HAP-1 (cell line): ENCODE results near the gene NPTX1.

ENCODE experiments used
- DNase-seq, 2 experiments: peaks; one replicate each; pipeline ENCODE4 v3.0.0-alpha.2; 2016 to 2020; ENCODE audit warnings: low spot score in 2 of 2
- H3K27me3 ChIP-seq: fragments of 250-450 bp; sonication (Bioruptor Pico); 2 replicates; pipeline ENCODE4 v1.5.1; 2020; ENCODE audit warnings: low read depth, mild to moderate bottlenecking, moderate library complexity
- H3K36me3 ChIP-seq: fragments of 250-450 bp; sonication (Bioruptor Pico); replicated peaks from 2 replicates; pipeline ENCODE4 v1.5.1; 2020; ENCODE audit warnings: mild to moderate bottlenecking
- H3K4me1 ChIP-seq: fragments of 250-450 bp; sonication (Bioruptor Pico); 2 replicates; pipeline ENCODE4 v1.5.1; 2020; ENCODE audit warnings: mild to moderate bottlenecking
- H3K4me3 ChIP-seq: fragments of 250-450 bp; sonication (Bioruptor Pico); 2 replicates; pipeline ENCODE4 v1.5.1; 2020; ENCODE audit warnings: mild to moderate bottlenecking, moderate library complexity
- H3K9me3 ChIP-seq: fragments of 250-450 bp; sonication (Bioruptor Pico); 2 replicates; pipeline ENCODE4 v1.5.1; 2020; ENCODE audit warnings: mild to moderate bottlenecking, moderate library complexity
- in situ Hi-C: fragments of 300-500 bp; cut with MboI; formaldehyde crosslinking; loops from 3 replicates; pipeline ENCODE4 v1.14.3; 2020; ENCODE audit warnings: low sequenced_read_pairs, inconsistent platforms, mixed read lengths

The NPTX1 gene

DNA sequence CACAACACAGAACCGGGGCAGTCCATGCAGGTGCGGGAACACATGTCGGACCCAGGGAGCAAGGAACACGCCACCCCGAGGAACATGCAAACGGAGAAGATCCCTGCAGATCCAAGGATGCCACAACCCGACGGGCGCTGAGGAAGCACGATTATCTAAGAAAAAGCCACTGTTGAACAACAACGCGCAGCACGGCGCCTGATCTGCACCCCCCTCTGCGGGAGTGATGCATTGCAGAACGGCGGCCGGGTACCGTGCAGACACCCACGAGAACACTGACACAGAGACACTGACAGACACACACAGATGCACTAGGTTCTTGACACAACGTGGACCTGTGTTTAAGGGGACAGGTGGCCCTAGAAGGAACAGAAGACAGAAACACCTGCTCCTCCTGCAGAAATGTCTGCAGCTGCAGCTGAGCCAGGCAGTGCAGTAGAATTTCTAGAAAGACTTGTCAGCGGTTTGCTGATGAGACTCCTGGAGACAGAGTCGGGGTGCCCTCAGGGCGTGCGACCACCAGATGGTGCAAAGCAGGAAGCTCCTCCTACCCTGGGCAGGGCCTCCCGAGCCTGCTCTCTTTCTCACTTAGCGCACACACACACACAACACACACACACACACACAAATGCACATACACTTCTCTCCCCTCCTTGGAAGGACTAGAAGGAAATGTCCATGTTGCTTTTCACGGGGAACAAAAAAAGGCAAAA is 7.5 kb downstream of the NPTX1 start:
- H3K4me3 ChIP-seq, result no peak overlapping the region
- in situ Hi-C loops, result no loop called here

DNA sequence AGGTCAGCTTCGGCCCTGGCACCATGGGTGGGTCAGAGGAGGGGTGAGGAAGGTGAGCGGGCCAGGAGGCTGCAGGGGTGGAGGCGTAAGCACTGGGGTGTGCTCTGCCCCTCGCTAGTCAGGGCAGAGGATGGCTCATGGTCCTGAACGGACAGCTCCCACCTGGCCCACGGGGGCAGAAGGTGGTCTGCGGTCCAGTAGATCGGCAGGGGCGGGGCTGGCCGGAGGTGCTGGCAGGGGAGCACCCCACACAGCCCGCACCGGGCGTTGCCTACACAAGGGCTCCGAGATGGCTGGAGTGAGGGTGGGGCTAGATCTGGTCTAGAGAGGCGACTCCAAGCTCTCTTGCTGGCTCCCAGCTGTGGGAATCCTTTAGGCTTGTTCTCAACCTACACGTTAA is 8.2 kb downstream of the NPTX1 start:
- no peaks in the 10 kb centered on the region for H3K4me1 ChIP-seq
- no peaks in the 10 kb centered on the region for H3K27me3 ChIP-seq
- no peak for DNase-seq
- no peak overlapping the region for H3K4me3 ChIP-seq
- in situ Hi-C loops, result no loop called here
- H3K9me3 ChIP-seq, result no peaks in the 10 kb centered on the region
- peaks cover 53% of the 10 kb centered on the region for H3K36me3 ChIP-seq

More for the DNA sequence above, 7.5 kb downstream of the NPTX1 start:
- no peaks in the 10 kb centered on the region for H3K4me1 ChIP-seq
- no peak for DNase-seq
- H3K9me3 ChIP-seq, result no peaks in the 10 kb centered on the region
- no peaks in the 10 kb centered on the region for H3K27me3 ChIP-seq
- peaks cover 57% of the 10 kb centered on the region for H3K36me3 ChIP-seq

DNA sequence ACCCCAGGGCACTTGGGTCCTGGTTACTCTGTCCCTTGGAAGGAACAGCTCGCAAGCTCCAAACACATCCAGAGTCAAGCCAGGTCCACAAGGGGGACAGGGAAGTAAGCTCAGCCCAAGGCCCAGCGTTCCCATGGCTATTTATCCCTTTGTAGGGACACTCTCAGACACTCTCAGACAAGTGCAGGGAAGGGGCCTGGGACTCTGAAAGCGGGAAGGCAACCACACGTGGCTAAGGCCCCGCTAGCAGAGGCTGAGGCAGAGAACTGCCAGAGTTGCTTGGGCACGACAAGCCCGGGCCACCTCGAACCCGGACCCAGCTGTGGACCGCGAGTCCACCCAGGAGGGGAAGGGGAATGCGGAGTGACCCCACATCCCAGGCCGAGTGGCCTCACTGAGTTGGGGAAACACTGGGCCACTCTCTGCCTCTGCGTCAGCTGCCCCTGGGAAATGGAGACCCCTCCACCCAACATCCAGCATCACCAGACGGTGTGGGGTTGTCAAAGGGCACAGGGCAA is 10.2 kb downstream of the NPTX1 start:
- no peak for DNase-seq
- Histone ChIP-seq H3K27me3 (no peaks in the 10 kb centered on the region), H3K36me3 (peaks cover 35% of the 10 kb centered on the region), H3K4me3 (no peak overlapping the region), H3K9me3 (no peaks in the 10 kb centered on the region), H3K4me1 (no peaks in the 10 kb centered on the region)
- in situ Hi-C loops, result no loop called here

DNA sequence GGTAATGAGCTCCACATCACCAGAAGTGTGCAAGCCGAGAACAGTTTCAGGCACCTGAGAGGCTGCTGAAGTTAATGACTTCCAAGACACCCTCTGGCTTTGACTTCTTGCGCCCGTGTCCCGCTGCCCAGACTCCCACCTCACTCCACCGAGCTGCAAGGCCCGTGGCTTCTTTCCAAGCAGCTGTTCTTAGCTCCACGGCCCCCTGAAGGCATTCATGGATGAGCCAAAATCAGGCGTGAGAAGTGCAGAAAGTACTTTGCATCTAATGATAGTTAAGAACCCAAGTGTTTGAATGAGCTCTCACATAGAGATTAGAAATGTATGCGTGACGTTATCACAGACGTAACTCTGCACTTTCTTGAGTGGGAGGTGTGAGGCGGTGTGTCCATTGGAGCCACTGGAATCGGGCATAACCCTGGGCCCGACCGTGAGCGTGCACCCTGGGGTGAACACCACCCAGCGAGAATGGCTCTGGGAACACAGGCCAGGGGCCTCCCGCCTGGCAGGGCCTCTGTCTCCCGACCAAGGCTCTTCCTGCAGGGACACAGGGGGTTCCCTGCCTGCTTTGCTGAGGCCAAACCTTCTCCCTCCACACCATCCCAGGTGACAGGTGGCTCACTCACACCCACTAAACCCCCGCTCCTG is 11.0 kb downstream of the NPTX1 start:
- Histone ChIP-seq H3K9me3 (no peaks in the 10 kb centered on the region), H3K36me3 (peaks cover 27% of the 10 kb centered on the region), H3K27me3 (no peaks in the 10 kb centered on the region), H3K4me3 (no peak overlapping the region), H3K4me1 (no peaks in the 10 kb centered on the region)
- no peak for DNase-seq
- in situ Hi-C loops, result no loop called here

DNA sequence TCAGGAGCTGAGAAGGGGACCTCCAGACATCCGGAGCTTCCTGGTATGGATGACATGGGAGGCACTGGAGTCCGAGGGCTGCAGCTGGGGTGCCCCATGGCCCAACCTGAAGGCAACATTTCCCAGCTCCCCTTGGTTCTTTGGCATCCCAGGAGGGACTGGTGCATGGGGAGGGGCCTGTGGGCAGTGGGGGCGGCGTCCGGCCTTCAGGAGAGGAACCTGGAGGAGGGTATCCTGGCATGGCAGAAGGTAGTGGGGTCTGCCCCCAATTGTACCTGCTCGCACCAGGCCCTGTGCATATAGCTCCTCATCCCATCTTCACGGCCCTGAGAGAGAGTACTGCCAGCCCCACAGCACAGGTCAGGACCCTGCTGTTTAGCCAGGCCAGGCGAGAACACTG is 11.9 kb downstream of the NPTX1 start:
- Histone ChIP-seq H3K27me3 (no peaks in the 10 kb centered on the region), H3K36me3 (peaks cover 18% of the 10 kb centered on the region), H3K4me3 (no peak overlapping the region), H3K4me1 (no peaks in the 10 kb centered on the region), H3K9me3 (no peaks in the 10 kb centered on the region)
- in situ Hi-C loops, result no loop called here
- no peak for DNase-seq

DNA sequence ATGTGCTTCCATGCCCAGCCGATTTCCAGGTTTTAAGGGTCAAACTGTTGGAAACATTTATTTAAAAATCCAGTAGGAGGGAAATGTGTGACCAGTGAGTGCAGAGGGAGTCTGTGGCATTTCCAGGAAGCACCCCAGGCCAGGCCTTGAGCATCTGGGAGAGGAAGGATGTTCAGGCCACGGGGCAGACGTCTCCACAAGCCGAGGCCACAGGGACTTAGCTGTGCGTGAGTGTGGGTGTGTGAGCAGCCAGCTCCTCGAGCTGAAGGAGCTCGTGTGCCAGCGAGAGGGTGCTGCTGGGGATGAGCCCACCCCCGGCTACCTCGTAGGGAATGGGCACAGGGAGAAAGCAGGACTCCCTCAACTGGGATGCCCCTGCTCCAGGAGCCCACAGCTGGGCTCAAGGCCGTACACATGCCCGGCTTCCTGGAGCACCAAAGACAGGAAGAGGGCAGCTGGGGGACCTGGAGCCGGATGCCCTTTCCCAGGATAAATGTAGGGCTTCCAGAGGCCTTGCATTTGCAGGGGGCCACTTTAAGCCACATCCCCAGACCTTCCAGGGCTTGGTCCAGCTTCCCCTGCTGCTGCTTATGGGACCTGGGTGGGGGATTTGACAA is 12.5 kb downstream of the NPTX1 start:
- peaks cover 14% of the 10 kb centered on the region for H3K36me3 ChIP-seq

DNA sequence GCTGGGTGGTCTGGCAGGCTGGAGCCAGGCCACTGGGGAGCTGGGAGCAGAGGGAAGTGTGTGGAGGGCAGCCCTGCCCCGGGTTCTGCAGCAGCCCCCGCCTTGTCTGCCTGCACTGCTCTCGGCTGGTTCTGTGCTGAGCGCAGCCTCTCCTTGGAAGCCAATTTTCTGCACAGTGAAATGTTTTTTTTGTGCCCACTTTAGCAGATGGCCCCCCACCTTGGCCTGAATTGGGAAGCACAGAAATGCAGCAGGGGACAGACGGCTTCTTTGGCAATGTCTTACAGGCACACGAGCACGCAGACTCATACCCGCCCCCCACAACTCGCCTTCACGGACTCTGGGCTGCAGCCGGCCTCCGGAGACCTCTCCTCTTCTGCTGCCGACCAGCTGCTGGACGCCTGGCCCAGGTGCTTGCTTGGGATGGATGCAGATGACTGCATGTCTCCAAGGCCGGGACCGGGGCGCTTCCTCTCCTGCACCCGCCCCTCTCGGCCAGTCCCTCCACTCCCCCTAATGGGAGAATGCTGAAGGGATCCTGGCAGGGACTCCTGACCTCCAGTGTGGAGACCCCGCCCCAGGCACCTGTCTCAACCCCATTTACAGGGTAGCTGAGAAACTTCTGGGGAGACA is 14.8 kb downstream of the NPTX1 start:
- H3K4me3 ChIP-seq, result no peak overlapping the region
- in situ Hi-C loops, result no loop called here
- H3K27me3 ChIP-seq, result no peaks in the 10 kb centered on the region; the same call in 1 of the 2 replicates
- no peaks in the 10 kb centered on the region for H3K36me3 ChIP-seq
- H3K4me1 ChIP-seq, result no peaks in the 10 kb centered on the region
- no peaks in the 10 kb centered on the region for H3K9me3 ChIP-seq
- no peak for DNase-seq

More for the DNA sequence above, 12.5 kb downstream of the NPTX1 start:
- H3K4me1 ChIP-seq, result no peaks in the 10 kb centered on the region
- H3K9me3 ChIP-seq, result no peaks in the 10 kb centered on the region
- H3K4me3 ChIP-seq, result no peak overlapping the region
- no peaks in the 10 kb centered on the region for H3K27me3 ChIP-seq
- in situ Hi-C loops, result no loop called here
- no peak for DNase-seq

DNA sequence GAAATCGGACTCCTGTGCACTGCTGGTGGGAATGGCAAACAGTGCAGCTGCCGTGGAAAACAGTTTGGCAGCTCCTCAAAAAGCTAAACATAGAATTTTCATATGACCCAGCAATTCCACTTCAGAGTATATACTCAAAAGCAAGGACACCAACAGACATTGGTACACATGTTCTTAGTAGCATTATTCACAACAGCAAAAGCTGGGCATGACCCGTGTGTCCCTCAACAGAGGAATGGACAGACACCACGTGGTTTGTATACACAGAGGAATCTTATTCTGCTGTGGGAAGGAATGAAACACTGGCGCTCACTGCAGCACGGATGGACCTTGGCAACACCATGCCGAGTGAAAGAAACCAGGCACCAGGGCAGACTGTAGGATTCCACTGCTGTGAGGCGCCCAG is 16.0 kb downstream of the NPTX1 start:
- Histone ChIP-seq H3K4me1 (no peaks in the 10 kb centered on the region; the same call in 1 of the 2 replicates), H3K27me3 (no peaks in the 10 kb centered on the region; the same call in 1 of the 2 replicates), H3K9me3 (no peaks in the 10 kb centered on the region), H3K36me3 (no peaks in the 10 kb centered on the region), H3K4me3 (no peak overlapping the region)
- no peak for DNase-seq
- in situ Hi-C loops, result no loop called here

DNA sequence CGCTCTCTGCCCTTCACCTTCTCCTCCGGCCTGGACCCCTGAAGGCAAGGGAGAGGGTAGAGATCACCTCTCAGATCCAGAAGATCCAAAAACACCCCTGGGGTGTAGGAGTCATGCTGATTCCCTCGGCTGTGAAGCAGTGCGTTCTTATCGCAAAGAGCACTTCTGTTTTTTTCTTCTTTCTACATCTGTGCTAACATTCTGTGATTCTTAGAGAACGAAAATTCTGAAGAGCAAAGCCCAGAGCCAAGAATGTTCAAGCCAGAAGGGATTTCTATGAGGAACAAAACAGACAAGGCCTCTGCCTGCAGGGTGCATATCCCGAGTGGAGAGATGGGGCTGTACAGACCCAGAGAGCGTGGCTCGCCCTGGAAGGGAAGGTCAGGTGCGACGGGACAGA is 17.2 kb downstream of the NPTX1 start:
- Histone ChIP-seq H3K27me3 (no peaks in the 10 kb centered on the region; the same call in 1 of the 2 replicates), H3K36me3 (0 out of 2 replicates have a peak, but pooled peaks cover 2% of the 10 kb centered on the region), H3K9me3 (no peaks in the 10 kb centered on the region), H3K4me1 (no peaks in the 10 kb centered on the region; the same call in 1 of the 2 replicates), H3K4me3 (no peak overlapping the region)
- DNase-seq, result no peak
- in situ Hi-C loops, result no loop called here

DNA sequence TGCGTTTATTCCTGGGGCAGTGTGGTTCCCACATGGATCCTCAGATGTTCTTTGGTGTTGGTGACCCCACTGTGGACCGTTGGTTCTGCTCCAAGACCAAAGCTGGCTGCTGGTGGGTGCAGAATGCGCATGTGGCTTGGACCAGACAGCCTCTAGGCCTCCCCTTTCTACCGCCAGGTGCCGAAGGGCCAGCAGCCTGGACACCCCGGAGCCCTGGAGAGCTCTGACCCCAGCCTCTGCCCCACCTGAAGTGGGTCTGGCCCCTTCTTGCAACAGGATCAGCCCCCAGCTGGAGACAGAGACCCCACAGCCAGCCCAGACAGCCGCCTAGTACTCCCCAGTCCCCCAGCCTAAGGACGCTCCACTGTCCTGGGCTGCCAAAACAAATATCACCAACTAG is 18.4 kb downstream of the NPTX1 start:
- Histone ChIP-seq H3K9me3 (no peaks in the 10 kb centered on the region), H3K36me3 (0 out of 2 replicates have a peak, but pooled peaks cover 2% of the 10 kb centered on the region), H3K4me3 (no peak overlapping the region), H3K27me3 (no peaks in the 10 kb centered on the region; the same call in 1 of the 2 replicates), H3K4me1 (peaks cover 7% of the 10 kb centered on the region)
- no peak for DNase-seq
- in situ Hi-C loops, result no loop called here

DNA sequence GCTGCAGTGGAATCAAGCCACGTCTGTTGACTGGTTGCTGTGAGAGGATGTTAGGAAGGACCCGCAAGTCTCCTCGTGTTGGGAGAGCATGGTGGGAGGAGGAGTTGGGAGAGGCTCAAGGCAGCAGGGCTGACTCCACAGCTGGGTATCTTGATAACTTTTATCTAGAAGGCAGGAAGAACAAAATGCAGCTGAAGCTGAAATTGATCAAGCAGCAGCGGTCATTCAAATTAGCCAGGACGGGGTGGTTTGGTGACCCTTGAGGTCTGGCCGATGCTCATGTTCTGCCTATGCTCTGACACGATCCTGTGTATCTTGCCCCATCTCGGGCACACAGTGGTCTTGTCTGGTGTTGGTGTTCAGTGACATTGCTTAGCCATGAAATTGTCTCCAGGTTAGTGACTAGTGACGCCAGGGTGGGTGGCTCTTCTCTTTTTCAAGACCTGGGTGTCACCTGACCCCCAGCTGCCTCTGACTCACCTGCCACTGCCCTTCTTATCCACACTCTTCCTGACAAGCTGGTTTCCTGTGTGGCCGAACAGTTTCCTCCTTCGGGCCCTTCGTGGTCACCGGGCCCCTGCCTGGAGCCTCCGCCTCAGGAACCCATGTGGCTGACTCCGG is 19.1 kb downstream of the NPTX1 start:
- no peaks in the 10 kb centered on the region for H3K9me3 ChIP-seq
- peaks cover 7% of the 10 kb centered on the region for H3K4me1 ChIP-seq
- 0 out of 2 replicates have a peak, but pooled peaks cover 2% of the 10 kb centered on the region for H3K36me3 ChIP-seq
- no peak for DNase-seq
- no peak overlapping the region for H3K4me3 ChIP-seq
- no peaks in the 10 kb centered on the region; the same call in 1 of the 2 replicates for H3K27me3 ChIP-seq
- in situ Hi-C loops, result no loop called here

DNA sequence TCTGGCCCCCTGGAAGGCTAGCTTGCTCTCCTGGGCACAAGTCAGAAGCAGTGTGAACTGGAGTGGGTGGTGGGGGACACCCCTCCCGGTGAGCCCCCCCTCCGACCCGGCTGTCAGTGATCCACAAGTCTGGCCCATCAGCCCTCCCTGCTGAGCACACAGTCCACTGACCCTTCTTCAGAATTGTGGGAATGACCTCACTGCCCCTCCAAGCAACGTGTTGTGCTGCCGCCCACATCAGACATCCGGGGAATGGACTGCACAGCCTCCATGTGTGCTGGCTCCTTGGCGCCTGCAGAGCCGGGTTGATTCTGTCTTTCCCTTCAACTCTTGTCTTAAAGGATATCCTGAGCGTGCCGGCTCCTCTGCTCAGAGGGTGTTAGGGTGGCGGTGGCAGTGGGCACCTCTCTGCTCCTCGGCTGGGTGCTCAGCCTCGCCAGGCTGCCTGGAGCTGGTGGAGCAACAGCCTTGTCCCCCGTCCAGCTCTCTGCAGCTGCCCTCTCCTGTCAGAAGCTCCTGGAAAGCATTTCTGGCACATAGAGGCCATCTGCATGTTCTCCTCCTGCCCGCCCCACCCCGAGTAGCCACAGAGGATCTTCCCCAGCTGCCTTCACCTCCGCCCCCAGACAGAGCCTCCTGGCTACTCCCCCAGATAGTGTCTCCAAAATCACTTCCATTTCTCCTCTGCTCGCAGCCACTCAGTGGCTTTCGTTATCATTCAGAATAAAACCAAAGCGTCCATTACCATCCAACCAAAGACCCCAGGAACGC is 19.8 kb downstream of the NPTX1 start:
- Histone ChIP-seq H3K4me3 (no peak overlapping the region), H3K27me3 (no peaks in the 10 kb centered on the region; the same call in 1 of the 2 replicates), H3K4me1 (peaks cover 7% of the 10 kb centered on the region), H3K36me3 (0 out of 2 replicates have a peak, but pooled peaks cover 2% of the 10 kb centered on the region), H3K9me3 (no peaks in the 10 kb centered on the region)
- in situ Hi-C loops, result no loop called here
- no peak for DNase-seq
